ENCODE data around the gene LCE3B. TPM values are rescaled to one million over a fixed set of nuclear protein-coding genes. Genes with fewer than 3 reads are reported as not detected.

Gene LCE3B
- total and polyA plus RNA-seq, 4 donors = not detected

DNA sequence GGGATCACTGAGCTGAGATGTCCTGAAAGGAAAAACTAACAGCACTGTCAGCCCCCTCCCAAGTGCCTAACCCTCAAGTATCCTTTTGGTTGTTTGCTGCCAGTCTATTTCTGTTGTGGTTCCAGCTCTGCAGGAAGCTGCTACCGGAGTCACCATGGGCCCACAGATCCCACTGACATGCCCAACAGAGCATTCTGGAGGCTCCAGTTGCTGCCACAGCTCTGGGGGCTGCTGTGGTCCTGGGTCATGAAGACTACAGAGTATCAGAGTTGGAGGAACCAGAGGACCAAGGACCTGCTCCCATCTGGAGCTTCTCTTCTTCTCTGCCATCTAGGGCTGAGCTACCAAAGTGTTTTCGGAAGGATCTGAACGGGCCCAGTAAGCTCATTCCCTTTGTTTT lies 8.4 kb downstream of the LCE3B start:
- TF ChIP-seq JUND (IDR thresholded peaks at IDR 0.05) (no peak), FOXA2 (IDR thresholded peaks at IDR 0.05) (no peak), HNF4G (IDR thresholded peaks at IDR 0.05) (no peak), ATF3 (IDR thresholded peaks at IDR 0.05) (no peak), SP1 (IDR thresholded peaks at IDR 0.05) (no peak), RXRA (IDR thresholded peaks at IDR 0.05) (no peak), EGR1 (IDR thresholded peaks at IDR 0.05; ENCODE audit: low read depth in 2 of 2) (no peak), YY1 (IDR thresholded peaks at IDR 0.05) (no peak), RAD21 (IDR thresholded peaks at IDR 0.05) (no peak), HNF4A (conservative IDR thresholded peaks at IDR 0.05) (no peak), ZBTB33 (IDR thresholded peaks at IDR 0.05) (no peak), NR2F2 (IDR thresholded peaks at IDR 0.05) (no peak), GABPA (IDR thresholded peaks at IDR 0.05 in 1 of 2, conservative IDR thresholded peaks at IDR 0.05 in 1 of 2) (no peak), TAF1 (conservative IDR thresholded peaks at IDR 0.05) (no peak), CTCF (IDR thresholded peaks at IDR 0.05; ENCODE audit: low read depth, low read length, missing input control) (no peak), FOXA1 (IDR thresholded peaks at IDR 0.05) (no peak)
- TF ChIP-seq, protein P1, sequence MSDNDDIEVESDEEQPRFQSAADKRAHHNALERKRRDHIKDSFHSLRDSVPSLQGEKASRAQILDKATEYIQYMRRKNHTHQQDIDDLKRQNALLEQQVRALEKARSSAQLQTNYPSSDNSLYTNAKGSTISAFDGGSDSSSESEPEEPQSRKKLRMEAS (IDR thresholded peaks at IDR 0.05) = no peak
- TF ChIP-seq, protein P2, sequence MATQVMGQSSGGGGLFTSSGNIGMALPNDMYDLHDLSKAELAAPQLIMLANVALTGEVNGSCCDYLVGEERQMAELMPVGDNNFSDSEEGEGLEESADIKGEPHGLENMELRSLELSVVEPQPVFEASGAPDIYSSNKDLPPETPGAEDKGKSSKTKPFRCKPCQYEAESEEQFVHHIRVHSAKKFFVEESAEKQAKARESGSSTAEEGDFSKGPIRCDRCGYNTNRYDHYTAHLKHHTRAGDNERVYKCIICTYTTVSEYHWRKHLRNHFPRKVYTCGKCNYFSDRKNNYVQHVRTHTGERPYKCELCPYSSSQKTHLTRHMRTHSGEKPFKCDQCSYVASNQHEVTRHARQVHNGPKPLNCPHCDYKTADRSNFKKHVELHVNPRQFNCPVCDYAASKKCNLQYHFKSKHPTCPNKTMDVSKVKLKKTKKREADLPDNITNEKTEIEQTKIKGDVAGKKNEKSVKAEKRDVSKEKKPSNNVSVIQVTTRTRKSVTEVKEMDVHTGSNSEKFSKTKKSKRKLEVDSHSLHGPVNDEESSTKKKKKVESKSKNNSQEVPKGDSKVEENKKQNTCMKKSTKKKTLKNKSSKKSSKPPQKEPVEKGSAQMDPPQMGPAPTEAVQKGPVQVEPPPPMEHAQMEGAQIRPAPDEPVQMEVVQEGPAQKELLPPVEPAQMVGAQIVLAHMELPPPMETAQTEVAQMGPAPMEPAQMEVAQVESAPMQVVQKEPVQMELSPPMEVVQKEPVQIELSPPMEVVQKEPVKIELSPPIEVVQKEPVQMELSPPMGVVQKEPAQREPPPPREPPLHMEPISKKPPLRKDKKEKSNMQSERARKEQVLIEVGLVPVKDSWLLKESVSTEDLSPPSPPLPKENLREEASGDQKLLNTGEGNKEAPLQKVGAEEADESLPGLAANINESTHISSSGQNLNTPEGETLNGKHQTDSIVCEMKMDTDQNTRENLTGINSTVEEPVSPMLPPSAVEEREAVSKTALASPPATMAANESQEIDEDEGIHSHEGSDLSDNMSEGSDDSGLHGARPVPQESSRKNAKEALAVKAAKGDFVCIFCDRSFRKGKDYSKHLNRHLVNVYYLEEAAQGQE (IDR thresholded peaks at IDR 0.05) = no peak
- Histone ChIP-seq H3K4me3 (ENCODE audit: low read depth in 1 of 3, low read length in 3 of 3) (no peak overlapping the region), H3K27ac (ENCODE audit: low read depth in 1 of 2, low read length in 2 of 2) (no peak overlapping the region), H3K9ac (ENCODE audit: low read depth in 1 of 2, low read length in 2 of 2) (no peak overlapping the region), H3K9me3 (ENCODE audit: control insufficient read depth in 4 of 4, low read length in 3 of 4) (peaks cover 1 to 6% (median 4%) of the 10 kb centered on the region in 4 donors), H3K27me3 (ENCODE audit: control insufficient read depth in 4 of 4, insufficient read depth in 4 of 4, low read length in 3 of 4) (no peaks in the 10 kb centered on the region), H3K36me3 (ENCODE audit: control insufficient read depth in 4 of 4, insufficient read depth in 3 of 4, low read depth in 1 of 4, low read length in 3 of 4) (no peaks in the 10 kb centered on the region), H3K4me1 (ENCODE audit: control insufficient read depth in 4 of 4, insufficient read depth in 4 of 4, low read length in 3 of 4) (peaks cover 0 to 15% (median 7%) of the 10 kb centered on the region in 4 donors)
- DNase-seq (ENCODE audit: low spot score) = no peak
- 71% methylated on average over 3 of the region's 3 CpGs for WGBS
